ENCODE measurements around the gene ZNF462. TPM values are rescaled to one million over a fixed set of nuclear protein-coding genes. Genes with fewer than 3 reads are reported as not detected.
A peak's percentile ranks its signal among the peaks of the same experiment; 100 is the strongest.

ZNF462 gene
- total RNA-seq: 10 to 100 TPM; 26.4 to 86.9 (median 48.4) TPM
- polyA plus RNA-seq: 10 to 100 TPM in 1 of 3 donors, 1 to 10 TPM in 2; 4.9 to 13.5 (median 7.3) TPM
- long read RNA-seq, donor 1, full-length matches to known transcripts: 2 of 2 reads
- long read RNA-seq, donor 1, partial matches to known transcripts: 0 of 2 reads
- long read RNA-seq, donor 1, other reads (novel, unspliced or antisense): 0 of 2 reads
- long read RNA-seq, donor 2, partial matches to known transcripts: 0 of 1 reads
- long read RNA-seq, donor 2, other reads (novel, unspliced or antisense): 0 of 1 reads
- long read RNA-seq, donor 3: 0 reads
- long read RNA-seq, donor 4, partial matches to known transcripts: 1 of 3 reads
- long read RNA-seq, donor 4, other reads (novel, unspliced or antisense): 2 of 3 reads
- long read RNA-seq, donor 5, partial matches to known transcripts: 2 of 5 reads
- long read RNA-seq, donor 5, other reads (novel, unspliced or antisense): 3 of 5 reads
- long read RNA-seq, donor 6, partial matches to known transcripts: 6 of 8 reads
- long read RNA-seq, donor 6, other reads (novel, unspliced or antisense): 2 of 8 reads
- long read RNA-seq, donor 7: 0 reads
- long read RNA-seq, donor 8, partial matches to known transcripts: 6 of 6 reads
- long read RNA-seq, donor 8, other reads (novel, unspliced or antisense): 0 of 6 reads
- long read RNA-seq, donor 9: 0 reads
- long read RNA-seq, donor 10, partial matches to known transcripts: 0 of 2 reads
- long read RNA-seq, donor 10, other reads (novel, unspliced or antisense): 0 of 2 reads

- peak within 1 kb of the TSS; percentile 39 to 77 (median 67) for H3K4me3 ChIP-seq
- peaks cover 14 to 35% of the 10 kb centered on the region in 2 donors for H3K4me1 ChIP-seq (replicated peaks in 1 of 2)
- WGBS, 4 donors: 1 to 2% (median 1%) methylated on average over 30 to 33 of the region's 33 CpGs
- no peaks in the 10 kb centered on the region for H3K9me3 ChIP-seq (replicated peaks in 1 of 3)
- peak; percentile 62 to 86 (median 79) for DNase-seq
- H3K27ac ChIP-seq: peak within 1 kb of the TSS; percentile 43 to 89 (median 79)
- TF ChIP-seq CTCF (IDR thresholded peaks at IDR 0.05) (peak in 5 of 6 experiments; percentile 79 to 97 (median 93)), POLR2A (IDR thresholded peaks at IDR 0.05) (peak in 1 of 2 donors; percentile 56)
- intact Hi-C loops (cut with DNase I): loop anchor here in 1 of 2 donors (5.0 kb wide), 1 partner anchor 79 kb away; no protein-coding TSS in a partner anchor
- H3K27me3 ChIP-seq: no peaks in the 10 kb centered on the region
- no peaks in the 10 kb centered on the region for H3K36me3 ChIP-seq (replicated peaks in 1 of 2)
Measured at GRCh38 chr9:106862821-106863720, at the start of gene ZNF462. TSS of gene ZNF462 (plus strand) at chr9:106863166. CDS start at chr9:106923384, 60,218 bp downstream.

- Histone ChIP-seq H3K9me3 (replicated peaks in 1 of 3) (no peaks in the 10 kb centered on the region), H3K27ac (no peak overlapping the region), H3K27me3 (no peaks in the 10 kb centered on the region), H3K4me3 (no peak overlapping the region), H3K36me3 (replicated peaks in 1 of 2) (no peaks in the 10 kb centered on the region), H3K4me1 (replicated peaks in 1 of 2) (no peaks in the 10 kb centered on the region)
- intact Hi-C loops (cut with DNase I): no loop called here
- DNase-seq: no peak
- WGBS, 4 donors: 42 to 51% (median 48%) methylated on average over 2 of the region's 2 CpGs
- TF ChIP-seq CTCF (IDR thresholded peaks at IDR 0.05) (no peak), POLR2A (IDR thresholded peaks at IDR 0.05) (no peak)
Measured at GRCh38 chr9:106816524-106816923, 46.4 kb upstream of the ZNF462 start.

- WGBS, 4 donors: 78 to 96% (median 90%) methylated on average over 5 of the region's 5 CpGs
- Histone ChIP-seq H3K4me1 (replicated peaks in 1 of 2) (no peaks in the 10 kb centered on the region), H3K27me3 (no peaks in the 10 kb centered on the region), H3K27ac (no peak overlapping the region), H3K36me3 (replicated peaks in 1 of 2) (no peaks in the 10 kb centered on the region), H3K4me3 (no peak overlapping the region), H3K9me3 (replicated peaks in 1 of 3) (no peaks in the 10 kb centered on the region)
- TF ChIP-seq POLR2A (IDR thresholded peaks at IDR 0.05) (no peak), CTCF (IDR thresholded peaks at IDR 0.05) (no peak)
- DNase-seq: no peak
- intact Hi-C loops (cut with DNase I): no loop called here
Measured at GRCh38 chr9:106818034-106818433, 44.9 kb upstream of the ZNF462 start.
